HG03060 (cell line): Measurements from ENCODE around the gene TCAF1.
"Not testable (repeated sequence)": the region's sequence is repeated elsewhere in the genome, so short reads cannot be mapped to it uniquely, and the experiment has no call there.

Experiments used
- ATAC-seq: cut with Tn5 transposase; IDR thresholded peaks from one replicate; pipeline ENCODE4 v1.9.1; 2021; ENCODE audit warnings: low read depth, moderate number of reproducible peaks; ENCODE audit not compliant: unreplicated experiment

The TCAF1 gene

GRCh38 chr7:143876218-143876617 lies 25.8 kb downstream of the TCAF1 start:
- ATAC-seq: no peak

- not testable (repeated sequence) for ATAC-seq
These were observed 28.7 kb downstream of the TCAF1 start for GRCh38 chr7:143873242-143873641.

GRCh38 chr7:143871534-143871933 lies 30.4 kb downstream of the TCAF1 start:
- ATAC-seq: not testable (repeated sequence)

GRCh38 chr7:143857994-143858393 lies 44.0 kb downstream of the TCAF1 start:
- not testable (repeated sequence) for ATAC-seq

DNA sequence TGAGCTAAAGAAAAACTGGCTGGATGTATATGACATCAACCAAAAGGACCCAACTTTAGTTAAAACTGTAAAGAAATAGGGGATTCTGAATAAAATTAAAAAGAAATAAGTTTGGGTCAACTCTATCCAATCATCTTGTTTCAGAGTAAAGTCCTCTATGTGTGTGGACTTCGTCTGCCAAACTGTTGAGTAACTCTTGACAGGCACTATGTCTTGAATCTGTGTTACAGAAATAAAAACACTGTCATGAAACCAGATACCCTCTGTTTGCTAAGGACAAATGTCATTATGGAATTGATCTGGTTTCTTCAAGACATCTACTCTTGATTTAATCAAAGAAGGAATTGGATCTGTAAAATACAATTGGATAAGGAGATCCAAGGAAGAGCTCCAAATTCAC lies 46.5 kb downstream of the TCAF1 start:
- not testable (repeated sequence) for ATAC-seq

GRCh38 chr7:143850682-143851081 lies 51.3 kb downstream of the TCAF1 start:
- no peak for ATAC-seq

- ATAC-seq: no peak
These were observed 52.0 kb downstream of the TCAF1 start for GRCh38 chr7:143849785-143850479.

GRCh38 chr7:143848192-143848591 lies 53.8 kb downstream of the TCAF1 start:
- no peak for ATAC-seq

GRCh38 chr7:143846692-143847091 lies 55.3 kb downstream of the TCAF1 start:
- ATAC-seq: no peak

GRCh38 chr7:143841696-143842095 lies 60.3 kb downstream of the TCAF1 start:
- not testable (repeated sequence) for ATAC-seq

DNA sequence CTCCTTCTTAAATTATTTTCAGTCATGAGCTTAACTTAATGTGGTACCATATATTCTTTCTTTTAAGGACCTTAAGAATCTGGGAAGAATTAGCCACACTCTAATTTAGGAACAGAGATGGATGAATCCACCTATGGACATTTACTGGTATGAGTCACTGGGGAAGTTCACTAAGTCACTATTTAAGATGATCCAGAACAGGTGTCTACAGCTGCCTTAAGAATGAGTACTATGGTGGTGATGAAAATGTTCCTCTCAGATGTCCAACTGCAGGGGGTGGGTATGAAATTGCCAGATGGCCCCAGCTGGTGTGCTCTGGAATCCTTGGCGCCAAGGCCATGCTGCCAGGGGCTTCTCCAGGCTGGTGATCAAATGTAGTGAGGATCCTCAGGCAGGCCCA lies 61.9 kb downstream of the TCAF1 start:
- not testable (repeated sequence) for ATAC-seq

- ATAC-seq: peak; percentile 15
These were observed 64.8 kb downstream of the TCAF1 start for GRCh38 chr7:143837223-143837622.

DNA sequence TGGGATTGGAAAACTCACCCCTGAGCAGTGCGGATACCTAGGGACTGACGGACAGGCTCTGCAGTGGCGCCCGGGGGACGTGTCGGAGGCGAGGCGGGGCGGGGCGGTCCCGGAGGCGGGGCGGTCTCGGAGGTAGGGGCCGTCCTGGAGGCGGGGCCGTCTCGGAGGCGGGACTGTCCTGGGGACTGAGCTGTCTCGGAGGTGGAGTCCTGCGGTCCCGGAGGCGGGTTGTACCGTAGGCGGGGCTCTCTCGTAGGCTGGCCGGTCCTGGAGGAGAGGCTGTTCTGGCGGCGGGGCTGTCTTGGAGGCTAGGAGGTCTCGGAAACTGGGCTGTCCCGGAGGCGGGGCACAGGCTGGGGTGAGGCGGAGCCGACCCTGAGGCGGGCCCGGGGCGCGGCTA lies 65.4 kb downstream of the TCAF1 start:
- peak; percentile 74 for ATAC-seq

DNA sequence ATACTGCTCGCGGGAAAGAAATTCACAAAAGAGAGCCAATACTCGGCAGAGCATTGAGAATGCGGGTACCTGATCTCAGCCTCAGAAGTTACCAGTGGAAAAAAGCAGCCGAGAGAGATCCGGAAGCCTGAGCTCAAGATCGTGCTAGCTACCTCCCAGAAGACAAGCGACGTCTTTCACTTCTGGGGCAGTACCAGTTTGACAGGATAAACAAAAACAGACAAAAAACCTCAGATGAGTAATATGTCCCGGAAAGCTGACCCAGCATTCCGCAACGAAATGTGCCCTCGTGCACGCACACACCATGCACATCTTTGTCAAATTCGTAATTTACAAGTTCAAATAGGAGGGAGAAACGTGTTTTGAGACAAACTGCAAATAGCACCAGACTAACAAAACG lies 65.9 kb downstream of the TCAF1 start:
- peak; percentile 31 for ATAC-seq

GRCh38 chr7:143826578-143826977 lies 75.4 kb downstream of the TCAF1 start:
- ATAC-seq: not testable (repeated sequence)

- ATAC-seq: not testable (repeated sequence)
These were observed 77.5 kb downstream of the TCAF1 start for GRCh38 chr7:143824295-143825135.

DNA sequence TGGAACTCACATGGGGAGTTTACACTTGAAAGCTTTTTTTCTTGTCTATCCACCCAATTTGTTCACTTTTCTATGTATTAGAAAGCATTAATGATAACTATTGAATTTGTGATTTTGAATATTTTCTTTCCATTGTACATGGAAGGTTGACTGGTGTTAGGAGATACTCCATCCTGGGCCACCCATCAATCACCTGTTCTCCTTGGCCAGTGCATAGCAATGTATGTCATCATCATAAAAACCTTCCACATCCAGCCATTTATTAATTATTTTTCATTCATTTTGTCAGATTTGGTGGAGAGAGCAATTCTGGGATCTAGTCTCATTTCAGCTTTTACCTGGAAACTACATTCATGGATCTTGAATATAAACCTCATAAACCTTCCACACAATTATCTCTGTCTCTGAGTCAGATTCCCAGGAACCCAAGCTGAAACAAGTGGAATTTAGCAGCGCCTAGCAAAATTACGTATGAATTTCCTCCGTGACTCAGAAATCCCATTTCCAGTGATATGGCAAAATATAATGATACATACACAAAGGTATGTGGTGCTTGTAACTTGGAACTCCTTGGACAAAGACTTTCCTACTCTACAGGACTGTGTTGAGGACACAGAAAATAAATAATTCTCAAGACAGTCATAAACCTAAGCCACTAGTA lies 78.2 kb downstream of the TCAF1 start:
- not testable (repeated sequence) for ATAC-seq

GRCh38 chr7:143821392-143822277 lies 80.3 kb downstream of the TCAF1 start:
- ATAC-seq: not testable (repeated sequence)

- ATAC-seq: peak; percentile 80
These were observed 84.1 kb downstream of the TCAF1 start for GRCh38 chr7:143817873-143818272.

- ATAC-seq: not testable (repeated sequence)
These were observed 85.4 kb downstream of the TCAF1 start for GRCh38 chr7:143816471-143817133.
